HG02884 (cell line): Measurements from ENCODE around the gene FXYD6.

Experiments
- ATAC-seq: cut with Tn5 transposase; IDR thresholded peaks from one replicate; pipeline ENCODE4 v1.9.1; 2021; ENCODE audit warnings: mild to moderate bottlenecking, moderate library complexity; ENCODE audit not compliant: unreplicated experiment

The FXYD6 gene

GRCh38 chr11:117910941-117911655, 34.6 kb upstream of the FXYD6 start:
- no peak for ATAC-seq

GRCh38 chr11:117910525-117910924, 34.1 kb upstream of the FXYD6 start:
- ATAC-seq = no peak

DNA sequence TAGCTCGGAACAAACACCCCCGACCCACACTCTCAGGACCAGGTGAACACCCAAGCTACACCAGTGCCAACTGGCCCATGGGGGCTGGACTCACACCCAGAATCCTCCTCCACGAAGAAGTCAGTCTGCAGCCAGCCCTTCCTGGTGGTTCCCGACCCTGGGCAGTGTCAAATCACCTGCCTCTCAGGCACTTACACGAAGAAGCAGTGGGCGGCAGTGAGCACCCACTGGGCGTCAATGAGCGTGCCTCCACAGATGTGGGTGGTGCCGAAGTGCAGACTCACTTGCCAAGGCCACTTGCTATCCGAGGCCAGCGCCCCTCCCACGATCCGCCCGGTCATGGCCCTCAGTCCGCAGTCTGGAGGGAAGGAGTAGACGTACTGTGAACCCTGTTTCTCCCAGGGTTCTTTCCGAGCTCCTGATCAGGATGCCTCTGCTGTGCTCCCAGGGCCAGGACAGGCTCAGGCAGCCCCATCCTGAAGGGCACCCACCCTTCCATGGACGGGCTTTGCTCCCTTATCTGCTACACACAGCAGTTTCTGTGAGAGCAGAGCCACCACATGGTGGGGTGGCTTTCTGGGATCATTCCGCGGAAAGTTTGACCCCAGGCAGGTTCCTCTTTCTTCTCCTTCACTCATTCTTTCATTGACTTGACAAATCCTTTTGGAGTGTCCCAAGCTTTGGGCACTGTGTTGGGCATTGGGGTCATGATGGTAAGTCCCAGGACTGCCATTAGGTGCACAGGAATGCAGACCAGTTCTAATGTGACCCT, 33.3 kb upstream of the FXYD6 start:
- no peak for ATAC-seq

- ATAC-seq = no peak
These were observed 32.6 kb upstream of the FXYD6 start for GRCh38 chr11:117908959-117909610.

GRCh38 chr11:117908109-117908895, 31.8 kb upstream of the FXYD6 start:
- ATAC-seq = no peak

DNA sequence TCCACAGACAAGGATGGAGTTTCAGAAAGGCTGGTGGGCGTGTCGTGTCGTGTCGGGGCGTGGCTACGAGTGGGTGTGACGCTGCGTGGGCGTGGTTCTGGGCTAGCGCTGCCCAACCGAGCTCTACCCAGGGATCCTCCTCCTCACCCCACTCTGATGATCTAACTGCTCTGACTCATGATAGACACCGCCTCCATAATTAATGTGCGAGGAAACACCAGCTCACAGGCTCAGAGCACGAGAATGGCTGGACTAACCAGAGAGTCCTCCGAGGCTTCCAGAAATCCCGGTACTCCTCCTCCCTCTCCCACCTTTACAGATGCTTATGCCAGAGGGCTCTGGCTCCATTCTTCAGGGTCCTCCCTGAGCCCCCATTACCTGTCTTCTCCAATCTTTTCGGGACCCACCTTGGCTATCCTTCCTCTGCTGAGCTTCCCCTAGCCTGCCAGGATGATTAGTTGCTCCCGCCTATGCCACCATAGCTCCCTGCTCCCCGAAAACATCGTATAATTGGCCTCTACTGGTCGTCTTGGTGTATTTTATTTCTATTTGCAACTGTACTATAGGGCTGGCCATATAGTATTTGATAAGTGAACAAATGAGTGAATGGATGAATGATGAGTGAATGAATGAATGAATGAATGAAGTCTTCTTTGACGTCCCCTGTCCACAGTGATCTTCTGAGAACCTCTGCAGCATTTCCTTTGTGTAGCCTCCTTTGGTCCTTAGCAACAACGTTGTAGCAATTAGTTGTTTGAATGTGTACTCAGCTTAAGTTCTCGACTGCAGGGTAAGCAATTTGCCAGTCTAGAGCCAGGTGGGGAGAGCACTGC, 31.0 kb upstream of the FXYD6 start:
- ATAC-seq = no peak

DNA sequence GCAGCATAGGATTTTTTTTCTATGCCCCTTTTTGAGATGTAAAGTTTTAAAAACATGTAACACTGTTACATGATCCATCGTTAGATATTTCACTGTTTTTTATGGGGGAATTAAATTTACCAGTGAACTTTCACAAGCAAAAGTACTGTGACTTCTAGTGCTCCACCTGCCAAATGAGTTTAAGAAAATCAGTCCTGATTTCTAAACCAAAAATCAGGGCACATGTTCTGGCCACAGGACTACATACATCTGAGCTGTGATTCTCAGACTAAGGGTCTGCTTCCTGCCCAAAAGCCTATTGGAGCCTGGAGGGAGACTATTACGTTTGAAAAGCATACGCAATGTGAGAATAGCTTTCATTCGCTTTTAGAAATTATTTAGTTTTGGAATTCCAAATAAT, 30.3 kb upstream of the FXYD6 start:
- ATAC-seq = no peak

DNA sequence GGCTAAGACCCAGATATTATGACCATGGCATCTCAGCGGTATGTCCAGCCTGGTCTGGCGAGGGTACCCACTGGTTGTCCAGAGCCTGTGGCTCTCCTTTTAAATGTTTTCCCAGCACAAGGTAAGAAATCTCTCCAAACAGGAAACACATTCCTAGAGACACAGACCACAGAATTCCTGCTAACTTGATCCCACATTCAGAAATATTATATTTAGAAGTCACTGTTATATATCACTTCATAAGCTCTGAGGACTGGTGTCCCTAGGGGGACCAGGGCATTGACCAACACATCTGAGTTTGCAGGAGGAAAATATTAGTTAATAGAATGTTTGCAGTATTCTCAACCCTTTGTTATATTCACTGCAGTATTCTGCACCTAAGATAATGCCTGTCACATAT, 29.7 kb upstream of the FXYD6 start:
- ATAC-seq = no peak

DNA sequence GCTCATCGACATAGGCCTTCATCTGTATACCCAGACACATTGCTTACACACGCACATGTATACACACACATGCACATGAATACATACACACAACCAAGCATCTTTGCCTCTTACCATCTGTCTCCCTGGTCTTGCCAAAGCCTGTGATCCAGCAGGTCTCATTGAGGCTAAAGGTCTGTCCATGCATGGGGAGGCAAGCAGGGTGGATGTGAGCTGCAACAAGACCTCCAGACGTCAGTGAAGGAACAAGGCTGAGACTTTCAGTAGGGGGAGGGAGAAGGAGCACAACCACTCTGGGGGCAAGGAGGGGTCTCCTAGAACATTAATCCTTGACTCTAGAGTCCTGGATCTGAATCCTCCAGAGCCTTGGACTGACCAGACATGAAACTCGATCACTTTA, 29.1 kb upstream of the FXYD6 start:
- no peak for ATAC-seq

GRCh38 chr11:117903505-117904382, 27.3 kb upstream of the FXYD6 start:
- ATAC-seq = no peak

DNA sequence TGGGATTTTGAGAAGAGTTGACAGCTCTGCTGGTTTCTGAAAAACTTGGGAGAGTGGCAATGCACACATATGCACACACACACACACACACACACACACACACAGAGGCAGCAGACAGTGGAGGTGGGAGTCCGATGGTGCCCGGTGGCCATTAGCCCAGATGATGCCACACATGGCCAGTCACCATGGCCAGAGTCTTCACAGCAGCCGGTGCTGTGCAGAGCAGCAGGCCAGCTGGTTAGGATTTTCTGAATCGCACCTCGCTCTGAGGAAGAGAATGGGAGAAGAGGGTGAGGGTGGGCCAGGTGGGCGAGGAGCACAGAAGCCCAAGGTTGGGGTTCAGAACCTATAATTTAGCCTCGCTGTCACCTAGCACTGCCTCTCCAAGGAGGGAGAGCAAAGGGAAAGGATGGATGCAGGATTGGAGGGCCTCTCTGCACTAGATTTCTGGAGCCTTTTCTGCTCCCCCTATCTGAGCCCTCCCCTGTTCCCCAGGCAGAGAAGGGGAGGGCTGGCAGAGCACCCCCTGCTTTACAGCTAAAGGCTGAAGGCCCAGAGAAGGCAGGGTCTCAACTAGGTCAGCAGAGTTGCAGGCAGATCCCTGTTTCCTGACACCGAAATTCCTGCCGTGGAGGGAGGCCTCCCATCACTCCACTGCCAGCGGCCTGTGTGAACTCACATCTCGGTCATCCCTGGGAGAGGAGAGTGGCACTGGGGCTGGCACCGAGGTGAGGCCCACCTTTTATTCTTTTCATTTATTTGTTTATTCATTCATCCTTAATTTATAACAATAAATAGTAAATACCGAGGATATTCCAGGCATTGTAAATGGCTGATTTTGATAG, 25.8 kb upstream of the FXYD6 start:
- no peak for ATAC-seq

- ATAC-seq = no peak
These were observed 25.1 kb upstream of the FXYD6 start for GRCh38 chr11:117901601-117902000.

GRCh38 chr11:117900720-117901440, 24.4 kb upstream of the FXYD6 start:
- ATAC-seq = no peak

DNA sequence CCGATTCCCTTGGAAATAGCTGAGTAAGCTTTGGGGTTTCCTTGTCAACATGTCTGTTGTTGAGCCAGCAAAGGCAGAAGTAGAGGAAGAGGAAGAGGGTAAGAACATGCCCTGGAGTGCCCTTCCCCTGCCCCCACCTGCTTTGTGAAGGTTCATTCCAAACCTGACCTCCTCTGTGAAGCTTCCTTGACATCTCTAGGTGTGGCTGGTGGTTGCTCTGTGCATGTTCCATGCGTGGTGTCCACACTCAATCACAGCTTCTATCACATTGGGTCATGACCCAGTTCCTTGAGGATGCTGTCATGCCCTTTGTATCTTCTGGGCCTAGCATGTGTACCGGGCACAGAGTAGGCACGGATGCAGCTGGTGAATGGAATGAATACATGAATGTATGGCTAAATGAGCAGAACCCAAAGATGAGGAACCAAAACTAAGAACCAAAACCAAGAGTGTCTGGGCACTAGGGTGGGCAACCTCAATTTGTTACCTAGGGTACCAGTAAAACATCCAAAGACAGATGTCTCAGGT, 23.7 kb upstream of the FXYD6 start:
- ATAC-seq = no peak

- ATAC-seq = no peak
These were observed 21.6 kb upstream of the FXYD6 start for GRCh38 chr11:117898059-117898458.

- ATAC-seq = no peak
These were observed 16.2 kb upstream of the FXYD6 start for GRCh38 chr11:117892651-117893050.

- ATAC-seq = no peak
These were observed 14.9 kb upstream of the FXYD6 start for GRCh38 chr11:117891362-117891761.
